Suprapubic skin (tissue), 4 donors: ENCODE data around the gene FIZ1.

ENCODE experiments used
- EP300 ChIP-seq: sonication (generic); formaldehyde crosslinking; IDR thresholded peaks from one replicate; pipeline ENCODE4 v1.6.1; 2017; ENCODE audit warnings: antibody characterized with exemption
- POLR2A ChIP-seq, 2 donors: fragments of 450-650 bp; IDR thresholded peaks; one replicate each; pipeline ENCODE4 v1.6.1; 2017; ENCODE audit warnings: antibody characterized with exemption in 2 of 2, mild to moderate bottlenecking in 2 of 2, moderate library complexity in 2 of 2
- POLR2AphosphoS5 ChIP-seq, 3 donors: sonication (generic); formaldehyde crosslinking; IDR thresholded peaks; one replicate each; pipeline ENCODE4 v1.6.1; 2017; ENCODE audit warnings: antibody characterized with exemption in 3 of 3
- TF ChIP-seq, protein P1 (sequence below), 2 donors: fragments of 200-600 bp in 1 of 2; fragments of 450-650 bp in 1 of 2; sonication (generic) in 1 of 2; IDR thresholded peaks; one replicate each; pipeline ENCODE4 v1.5.1; 2016 to 2019; ENCODE audit warnings: antibody characterized with exemption in 2 of 2, mild to moderate bottlenecking in 1 of 2, moderate library complexity in 1 of 2

DNA sequence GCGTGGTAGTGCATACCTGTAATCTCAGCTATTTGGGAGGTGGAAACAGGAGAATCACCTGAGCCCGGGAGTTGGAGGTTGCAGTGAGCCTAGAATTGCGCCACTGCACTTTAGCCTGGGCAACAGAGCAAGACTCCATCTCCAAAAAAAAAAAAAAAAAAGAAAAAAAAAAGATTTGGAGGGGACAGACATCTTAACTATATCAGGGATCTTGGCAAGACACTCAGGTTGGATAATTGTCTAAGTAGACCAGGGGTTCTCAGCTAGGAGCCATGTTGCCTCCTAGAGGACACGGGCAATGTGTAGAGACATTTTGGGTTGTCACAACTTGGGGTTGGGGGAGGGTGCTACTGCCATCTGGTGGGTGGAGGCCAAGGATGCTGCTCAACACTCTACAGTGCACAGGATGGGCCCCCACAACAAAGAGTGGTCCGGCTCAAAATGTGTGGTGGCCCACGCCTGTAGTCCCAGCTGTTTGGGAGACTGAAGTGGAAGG is 39.6 kb upstream of the FIZ1 start:
- TF ChIP-seq, protein P1, sequence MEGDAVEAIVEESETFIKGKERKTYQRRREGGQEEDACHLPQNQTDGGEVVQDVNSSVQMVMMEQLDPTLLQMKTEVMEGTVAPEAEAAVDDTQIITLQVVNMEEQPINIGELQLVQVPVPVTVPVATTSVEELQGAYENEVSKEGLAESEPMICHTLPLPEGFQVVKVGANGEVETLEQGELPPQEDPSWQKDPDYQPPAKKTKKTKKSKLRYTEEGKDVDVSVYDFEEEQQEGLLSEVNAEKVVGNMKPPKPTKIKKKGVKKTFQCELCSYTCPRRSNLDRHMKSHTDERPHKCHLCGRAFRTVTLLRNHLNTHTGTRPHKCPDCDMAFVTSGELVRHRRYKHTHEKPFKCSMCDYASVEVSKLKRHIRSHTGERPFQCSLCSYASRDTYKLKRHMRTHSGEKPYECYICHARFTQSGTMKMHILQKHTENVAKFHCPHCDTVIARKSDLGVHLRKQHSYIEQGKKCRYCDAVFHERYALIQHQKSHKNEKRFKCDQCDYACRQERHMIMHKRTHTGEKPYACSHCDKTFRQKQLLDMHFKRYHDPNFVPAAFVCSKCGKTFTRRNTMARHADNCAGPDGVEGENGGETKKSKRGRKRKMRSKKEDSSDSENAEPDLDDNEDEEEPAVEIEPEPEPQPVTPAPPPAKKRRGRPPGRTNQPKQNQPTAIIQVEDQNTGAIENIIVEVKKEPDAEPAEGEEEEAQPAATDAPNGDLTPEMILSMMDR (IDR thresholded peaks at IDR 0.05), result peak in 1 of 2 donors; percentile 39
- no peak for TF ChIP-seq POLR2AphosphoS5 (IDR thresholded peaks at IDR 0.05)
- no peak for TF ChIP-seq POLR2A (IDR thresholded peaks at IDR 0.05)
- TF ChIP-seq EP300, result no peak
